Measurements from ENCODE around the gene MAGED2.

Gene MAGED2

GRCh38 chrX:54794028-54794427, 13.5 kb upstream of the MAGED2 start:
- Histone ChIP-seq H3K9me3 (replicated peaks in 1 of 11) (no peaks in the 10 kb centered on the region), H3K9ac (no peak overlapping the region), H3K27me3 (peaks cover 65 to 91% (median 85%) of the 10 kb centered on the region in 11 experiments), H3K4me1 (peaks cover 0 to 6% (median 0%) of the 10 kb centered on the region in 10 experiments; a peak in 1 of 20 replicates), H4K20me1 (peaks cover 0 to 3% (median 0%) of the 10 kb centered on the region in 11 experiments; a peak in 1 of 22 replicates), H3K27ac (no peak overlapping the region), H3K4me3 (no peak overlapping the region), H3K4me2 (no peak overlapping the region), H3K36me3 (no peaks in the 10 kb centered on the region)
- TF ChIP-seq Cebpa-rat (IDR thresholded peaks at IDR 0.05), result no peak

DNA sequence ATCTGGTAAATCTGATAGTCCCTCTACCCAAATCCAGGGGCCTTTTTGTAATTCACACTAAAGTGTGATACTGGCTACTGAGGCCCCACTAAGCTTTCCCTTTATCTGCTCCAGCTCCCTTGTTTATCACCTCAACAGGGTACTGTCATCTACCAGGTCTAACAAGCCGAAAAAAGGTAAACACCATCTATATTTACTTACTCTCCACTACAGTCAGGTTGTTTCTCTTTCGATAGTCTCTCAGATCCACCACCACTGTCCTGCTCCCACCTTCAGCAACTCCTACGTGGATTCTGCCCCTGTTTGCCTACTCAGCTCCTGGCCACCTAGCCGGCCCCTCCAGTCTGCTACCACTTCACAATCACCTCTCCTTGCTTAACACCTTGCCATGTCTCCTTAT, 12.8 kb upstream of the MAGED2 start:
- H3K27me3 ChIP-seq, result peaks cover 73 to 97% (median 92%) of the 10 kb centered on the region in 11 experiments
- no peak for TF ChIP-seq Cebpa-rat (IDR thresholded peaks at IDR 0.05)

DNA sequence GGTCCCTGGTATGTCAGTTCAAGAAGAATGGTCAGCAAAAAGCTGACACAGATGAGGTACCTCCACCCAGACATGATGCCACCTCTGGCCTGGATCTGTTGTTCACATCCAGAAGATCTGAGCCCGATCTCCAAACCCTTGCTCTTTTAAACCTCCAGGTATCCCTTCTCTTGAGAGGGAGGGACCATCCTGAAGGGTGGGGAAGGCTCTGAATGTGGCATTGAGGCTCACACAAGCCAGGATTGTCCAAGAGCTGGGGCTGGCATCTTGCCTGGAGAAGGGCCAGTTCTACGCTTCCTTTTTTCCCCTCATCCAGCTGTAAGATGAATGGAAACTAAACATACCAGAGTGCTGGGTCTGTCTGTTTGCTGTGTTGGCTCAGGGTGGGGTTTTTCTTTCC, 9.4 kb upstream of the MAGED2 start, which contains the start of gene ITIH6:
Gene ITIH6, minus strand, starts transcription at position 119 of the 400 bp plus-strand sequence. Its CDS starts 45 bp downstream, at position 74.
- H3K27ac ChIP-seq, result no peak within 1 kb of the TSS
- no peak within 1 kb of the TSS for H3K4me3 ChIP-seq
- peaks cover 83 to 99% (median 96%) of the 10 kb centered on the region in 11 experiments for H3K27me3 ChIP-seq
- peaks cover 0 to 3% (median 0%) of the 10 kb centered on the region in 11 experiments; a peak in 1 of 22 replicates for H4K20me1 ChIP-seq
- peaks cover 0 to 6% (median 0%) of the 10 kb centered on the region in 10 experiments; a peak in 1 of 20 replicates for H3K4me1 ChIP-seq
- H3K4me2 ChIP-seq, result no peak within 1 kb of the TSS
- no peaks in the 10 kb centered on the region for H3K9me3 ChIP-seq (replicated peaks in 1 of 11)
- no peak for TF ChIP-seq Cebpa-rat (IDR thresholded peaks at IDR 0.05)
- no peak within 1 kb of the TSS for H3K9ac ChIP-seq
- H3K36me3 ChIP-seq, result no peaks in the 10 kb centered on the region

More for the DNA sequence above, 12.8 kb upstream of the MAGED2 start:
- Histone ChIP-seq H3K4me2 (no peak overlapping the region), H3K4me3 (no peak overlapping the region), H3K36me3 (no peaks in the 10 kb centered on the region), H3K4me1 (peaks cover 0 to 6% (median 0%) of the 10 kb centered on the region in 10 experiments; a peak in 1 of 20 replicates), H4K20me1 (peaks cover 0 to 3% (median 0%) of the 10 kb centered on the region in 11 experiments; a peak in 1 of 22 replicates), H3K9ac (no peak overlapping the region), H3K9me3 (replicated peaks in 1 of 11) (no peaks in the 10 kb centered on the region), H3K27ac (no peak overlapping the region)

DNA sequence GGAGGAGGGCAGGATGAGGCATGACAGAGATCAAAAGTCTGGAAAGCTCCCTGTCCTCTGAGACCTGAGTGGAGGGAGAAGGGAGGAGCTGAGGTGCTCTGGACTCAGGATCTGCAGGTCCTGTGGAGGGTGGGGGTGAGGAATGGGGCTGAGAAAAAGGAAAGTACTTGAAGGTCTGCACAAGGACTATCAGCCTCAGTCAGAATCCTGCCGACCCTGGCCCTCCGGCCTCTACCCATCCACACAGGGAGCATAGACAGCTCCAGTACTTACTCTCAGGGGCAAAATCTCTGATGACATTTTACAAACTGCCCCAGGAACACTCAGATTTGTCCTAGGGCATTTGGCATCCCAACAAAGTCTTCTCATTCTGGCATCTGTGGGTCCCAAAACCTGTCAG, 8.5 kb upstream of the MAGED2 start:
- peaks cover 0 to 3% (median 0%) of the 10 kb centered on the region in 11 experiments; a peak in 1 of 22 replicates for H4K20me1 ChIP-seq
- H3K9me3 ChIP-seq (replicated peaks in 1 of 11), result no peaks in the 10 kb centered on the region
- no peak overlapping the region for H3K4me2 ChIP-seq
- peaks cover 84 to 99% (median 96%) of the 10 kb centered on the region in 11 experiments for H3K27me3 ChIP-seq
- no peaks in the 10 kb centered on the region for H3K36me3 ChIP-seq
- no peak overlapping the region for H3K4me3 ChIP-seq
- no peak overlapping the region for H3K9ac ChIP-seq
- H3K4me1 ChIP-seq, result peaks cover 0 to 6% (median 0%) of the 10 kb centered on the region in 10 experiments; a peak in 1 of 20 replicates
- no peak for TF ChIP-seq Cebpa-rat (IDR thresholded peaks at IDR 0.05)
- H3K27ac ChIP-seq, result no peak overlapping the region

- Histone ChIP-seq H3K4me3 (peak overlapping the region; percentile 62 to 78 (median 72)), H3K27ac (peak overlapping the region; percentile 47 to 83 (median 73); a peak in 20 of 22 replicates), H3K9me3 (replicated peaks in 1 of 11) (no peaks in the 10 kb centered on the region), H3K27me3 (peaks cover 67 to 90% (median 82%) of the 10 kb centered on the region in 11 experiments; a peak in 21 of 22 replicates), H3K9ac (peak overlapping the region; percentile 63 to 83 (median 77)), H3K36me3 (peaks cover 0 to 27% (median 9%) of the 10 kb centered on the region in 11 experiments; a peak in 12 of 22 replicates), H4K20me1 (peaks cover 0 to 26% (median 0%) of the 10 kb centered on the region in 11 experiments; a peak in 4 of 22 replicates), H3K4me1 (peaks cover 7 to 24% (median 17%) of the 10 kb centered on the region in 10 experiments; a peak in 19 of 20 replicates), H3K4me2 (peak overlapping the region; percentile 59 to 77 (median 73))
- no peak for TF ChIP-seq Cebpa-rat (IDR thresholded peaks at IDR 0.05)
Observed at GRCh38 chrX:54808109-54808604, 612 bp downstream of the MAGED2 start.

- Histone ChIP-seq H3K36me3 (peaks cover 2 to 34% (median 15%) of the 10 kb centered on the region in 11 experiments; a peak in 16 of 22 replicates), H3K4me1 (peaks cover 7 to 24% (median 17%) of the 10 kb centered on the region in 10 experiments; a peak in 19 of 20 replicates), H4K20me1 (peaks cover 0 to 26% (median 0%) of the 10 kb centered on the region in 11 experiments; a peak in 4 of 22 replicates), H3K9me3 (replicated peaks in 1 of 11) (no peaks in the 10 kb centered on the region), H3K4me2 (peak overlapping the region; percentile 71 to 88 (median 84)), H3K9ac (peak overlapping the region; percentile 63 to 83 (median 77)), H3K27ac (peak overlapping the region; percentile 47 to 83 (median 73); a peak in 20 of 22 replicates), H3K27me3 (peaks cover 67 to 90% (median 81%) of the 10 kb centered on the region in 11 experiments), H3K4me3 (peak overlapping the region; percentile 62 to 78 (median 72))
- TF ChIP-seq Cebpa-rat (IDR thresholded peaks at IDR 0.05), result no peak
Observed at GRCh38 chrX:54808605-54809483, 1.3 kb downstream of the MAGED2 start.

DNA sequence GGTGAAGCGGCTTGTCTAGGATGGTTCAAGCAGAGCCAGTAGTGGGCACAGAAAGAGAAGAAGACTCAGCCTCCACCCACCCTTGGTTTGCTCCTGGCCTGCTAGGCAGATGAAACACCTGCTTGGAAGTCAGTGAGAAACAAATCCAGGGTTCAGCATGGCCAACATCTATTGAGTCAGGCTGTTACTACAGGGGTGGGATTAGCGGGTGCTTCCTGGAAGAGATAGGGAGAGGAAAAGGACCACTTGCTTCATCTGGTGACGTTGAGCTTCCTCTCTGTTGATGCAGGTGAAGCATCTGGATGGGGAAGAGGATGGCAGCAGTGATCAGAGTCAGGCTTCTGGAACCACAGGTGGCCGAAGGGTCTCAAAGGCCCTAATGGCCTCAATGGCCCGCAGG, 3.0 kb downstream of the MAGED2 start:
- H3K9me3 ChIP-seq (replicated peaks in 1 of 11), result no peaks in the 10 kb centered on the region
- H3K36me3 ChIP-seq, result peaks cover 18 to 51% (median 30%) of the 10 kb centered on the region in 11 experiments; a peak in 21 of 22 replicates
- H3K9ac ChIP-seq, result peak overlapping the region in 1 of 11 experiments; percentile 73; a peak in 1 of 22 replicates
- H4K20me1 ChIP-seq, result peaks cover 0 to 26% (median 0%) of the 10 kb centered on the region in 11 experiments; a peak in 4 of 22 replicates
- H3K4me1 ChIP-seq, result peaks cover 7 to 24% (median 17%) of the 10 kb centered on the region in 10 experiments; a peak in 19 of 20 replicates
- H3K4me2 ChIP-seq, result peak overlapping the region; percentile 66 to 88 (median 84); a peak in 21 of 22 replicates
- H3K27ac ChIP-seq, result no peak overlapping the region
- peaks cover 67 to 90% (median 77%) of the 10 kb centered on the region in 11 experiments for H3K27me3 ChIP-seq
- peak overlapping the region in 3 of 10 experiments; percentile 66 to 73 (median 73); a peak in 2 of 20 replicates for H3K4me3 ChIP-seq
- TF ChIP-seq Cebpa-rat (IDR thresholded peaks at IDR 0.05), result no peak

DNA sequence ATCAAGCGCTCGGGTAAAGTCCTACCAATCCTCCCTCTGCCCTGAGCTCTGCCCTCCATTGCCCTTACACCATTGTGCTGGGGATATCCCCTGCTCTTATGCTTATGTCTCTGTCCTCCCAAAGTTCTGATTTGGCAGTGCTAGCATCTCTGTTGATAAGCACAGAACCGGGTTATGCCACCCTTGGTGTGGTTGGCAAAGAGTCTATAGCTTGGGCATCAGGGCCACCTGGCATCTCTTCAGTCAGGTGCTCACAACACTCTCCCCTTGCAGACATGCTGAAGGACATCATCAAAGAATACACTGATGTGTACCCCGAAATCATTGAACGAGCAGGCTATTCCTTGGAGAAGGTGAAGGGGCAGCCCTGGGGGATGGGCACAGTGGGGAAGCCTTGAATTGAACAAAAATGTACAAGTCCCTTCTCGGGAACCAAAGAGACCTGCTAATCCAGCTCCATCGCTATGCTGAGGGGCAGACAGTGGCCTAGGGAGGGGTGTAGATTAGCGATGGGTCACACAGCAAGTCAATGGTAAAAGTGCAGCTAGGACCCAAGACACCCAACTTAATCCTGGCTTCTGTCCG, 3.8 kb downstream of the MAGED2 start:
- Histone ChIP-seq H4K20me1 (peaks cover 0 to 26% (median 0%) of the 10 kb centered on the region in 11 experiments; a peak in 4 of 22 replicates), H3K36me3 (peaks cover 22 to 59% (median 33%) of the 10 kb centered on the region in 11 experiments; a peak in 21 of 22 replicates), H3K4me1 (peaks cover 7 to 24% (median 17%) of the 10 kb centered on the region in 10 experiments; a peak in 19 of 20 replicates), H3K4me2 (no peak overlapping the region), H3K27ac (no peak overlapping the region), H3K9me3 (replicated peaks in 1 of 11) (no peaks in the 10 kb centered on the region), H3K27me3 (peaks cover 62 to 90% (median 77%) of the 10 kb centered on the region in 11 experiments), H3K4me3 (no peak overlapping the region), H3K9ac (no peak overlapping the region)
- no peak for TF ChIP-seq Cebpa-rat (IDR thresholded peaks at IDR 0.05)

All from BLaER1 treated with 17β-estradiol and CSF1 and Interleukin-3, amounts not matched to agents 10 nM and 100 nM (cell line).